ENCODE data around the gene ARHGAP8. TPM values are rescaled to one million over a fixed set of nuclear protein-coding genes. Genes with fewer than 3 reads are reported as not detected.
"Not testable (repeated sequence)": the region's sequence is repeated elsewhere in the genome, so short reads cannot be mapped to it uniquely, and the experiment has no call there.

The ARHGAP8 gene
- total RNA-seq, 2 donors from 2014 or later, result 4.7 to 7.1 TPM

DNA sequence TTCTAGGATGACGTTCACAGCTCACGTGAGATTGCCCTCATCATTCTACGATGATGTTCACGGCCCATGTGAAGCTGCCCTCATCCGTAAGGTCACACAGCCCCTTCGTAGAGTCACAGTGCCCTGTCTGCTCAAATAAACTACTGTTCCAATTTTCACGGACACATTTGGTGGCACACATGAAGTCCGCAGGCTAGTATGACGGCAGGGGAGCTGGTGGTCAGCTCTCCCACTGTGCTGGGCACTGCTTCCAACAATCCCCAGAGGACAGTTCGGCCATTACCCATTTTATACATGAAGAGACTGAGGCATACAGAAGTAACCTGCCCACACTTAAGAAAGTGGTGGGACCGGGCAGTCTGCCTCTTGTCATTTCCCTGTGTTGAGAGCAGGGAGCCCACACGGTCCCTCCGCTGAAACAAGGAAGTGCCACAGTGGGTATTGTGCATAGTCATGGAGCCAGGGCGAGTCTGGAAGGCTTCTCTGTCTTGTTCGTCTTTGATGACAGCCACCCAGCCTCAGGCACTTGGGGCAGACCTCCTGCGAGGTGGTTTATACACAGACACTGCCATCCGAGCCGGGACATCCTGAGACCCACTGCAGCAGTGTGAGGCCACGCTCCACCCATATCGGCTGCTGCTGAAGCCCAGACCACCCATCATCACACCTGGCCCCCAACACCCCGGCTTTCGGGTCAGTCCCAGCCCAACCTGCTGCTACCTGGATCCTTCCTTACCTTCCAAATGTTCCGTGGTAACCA is 143.1 kb downstream of the ARHGAP8 start:
- Mint-ChIP-seq H3K4me3 (no peak overlapping the region), H3K27me3 (peaks cover 22% of the 10 kb centered on the region), H3K4me1 (no peaks in the 10 kb centered on the region), H3K27ac (no peak overlapping the region), H3K36me3 (ENCODE audit: low read depth) (no peaks in the 10 kb centered on the region)
- ATAC-seq (no peak), DNase-seq (no peak)
- no peaks in the 10 kb centered on the region for H3K9me3 ChIP-seq (ENCODE audit: control insufficient read depth, low read length, poor library complexity, severe bottlenecking)

GRCh38 chr22:44898236-44898635 is 145.9 kb downstream of the ARHGAP8 start:
- Mint-ChIP-seq H3K4me1 (no peaks in the 10 kb centered on the region), H3K27me3 (peaks cover 20% of the 10 kb centered on the region), H3K36me3 (ENCODE audit: low read depth) (no peaks in the 10 kb centered on the region), H3K27ac (no peak overlapping the region), H3K4me3 (no peak overlapping the region)
- peaks cover 7% of the 10 kb centered on the region for H3K9me3 ChIP-seq (ENCODE audit: control insufficient read depth, low read length, poor library complexity, severe bottlenecking)
- ATAC-seq, result no peak
- no peak for DNase-seq

- H3K9me3 ChIP-seq (ENCODE audit: control insufficient read depth, low read length, poor library complexity, severe bottlenecking), result peaks cover 7% of the 10 kb centered on the region
- H3K4me1 Mint-ChIP-seq, result no peaks in the 10 kb centered on the region
- H3K27me3 Mint-ChIP-seq, result peaks cover 21% of the 10 kb centered on the region
- no peak for ATAC-seq
- H3K36me3 Mint-ChIP-seq (ENCODE audit: low read depth), result peaks cover 6% of the 10 kb centered on the region
- H3K27ac Mint-ChIP-seq, result no peak overlapping the region
- no peak for DNase-seq
- H3K4me3 Mint-ChIP-seq, result no peak overlapping the region
Measured at GRCh38 chr22:44901301-44901700, 148.9 kb downstream of the ARHGAP8 start.

- not testable (repeated sequence) for ATAC-seq; H3K36me3 Mint-ChIP-seq (ENCODE audit: low read depth); H3K4me3 Mint-ChIP-seq; H3K4me1 Mint-ChIP-seq; H3K9me3 ChIP-seq (ENCODE audit: control insufficient read depth, low read length, poor library complexity, severe bottlenecking); H3K27ac Mint-ChIP-seq; DNase-seq
- peaks cover 22% of the 10 kb centered on the region for H3K27me3 Mint-ChIP-seq
Measured at GRCh38 chr22:44903164-44903563, 150.8 kb downstream of the ARHGAP8 start.

- H3K27ac Mint-ChIP-seq; DNase-seq; ATAC-seq; H3K9me3 ChIP-seq (ENCODE audit: control insufficient read depth, low read length, poor library complexity, severe bottlenecking); H3K4me1 Mint-ChIP-seq; H3K36me3 Mint-ChIP-seq (ENCODE audit: low read depth); H3K4me3 Mint-ChIP-seq: not testable (repeated sequence)
- peaks cover 22% of the 10 kb centered on the region for H3K27me3 Mint-ChIP-seq
Measured at GRCh38 chr22:44904492-44905152, 152.2 kb downstream of the ARHGAP8 start.

DNA sequence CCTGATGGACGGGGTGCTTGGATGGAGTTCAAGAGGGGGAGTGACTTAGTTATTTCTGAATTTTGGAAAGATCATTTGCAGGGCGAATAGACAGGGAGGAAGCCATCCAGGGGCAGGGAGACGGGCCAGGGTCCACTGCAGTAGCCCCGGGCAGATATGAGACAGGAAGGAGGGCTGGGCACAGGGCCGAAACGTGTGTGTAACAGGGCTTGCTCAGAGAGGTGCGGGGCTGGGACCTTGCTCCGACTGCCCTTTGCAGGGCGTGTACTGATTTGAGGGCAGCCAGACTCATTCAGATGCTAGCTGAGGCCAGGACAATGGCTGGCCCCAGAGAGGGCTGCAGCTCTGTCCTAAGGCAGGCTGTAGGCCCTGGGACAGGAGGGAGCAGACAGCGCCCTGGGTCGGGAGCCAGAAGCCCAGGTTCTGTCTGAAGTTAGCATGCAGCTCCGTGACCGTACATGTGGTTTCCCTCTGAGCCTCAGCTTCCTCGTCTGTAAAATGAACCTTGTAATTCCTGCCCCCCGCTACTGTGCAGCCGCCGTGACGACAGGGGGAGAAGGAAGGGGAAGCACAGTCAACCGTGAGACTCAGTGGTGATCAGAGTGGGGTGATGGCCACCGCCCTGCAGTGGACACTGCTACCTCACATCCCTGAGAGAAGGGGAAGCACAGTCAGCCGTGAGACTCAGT is 154.0 kb downstream of the ARHGAP8 start:
- Mint-ChIP-seq H3K4me1 (no peaks in the 10 kb centered on the region), H3K36me3 (ENCODE audit: low read depth) (peaks cover 6% of the 10 kb centered on the region), H3K4me3 (no peak overlapping the region), H3K27ac (no peak overlapping the region), H3K27me3 (peaks cover 22% of the 10 kb centered on the region)
- no peaks in the 10 kb centered on the region for H3K9me3 ChIP-seq (ENCODE audit: control insufficient read depth, low read length, poor library complexity, severe bottlenecking)
- DNase-seq (no peak), ATAC-seq (no peak)

DNA sequence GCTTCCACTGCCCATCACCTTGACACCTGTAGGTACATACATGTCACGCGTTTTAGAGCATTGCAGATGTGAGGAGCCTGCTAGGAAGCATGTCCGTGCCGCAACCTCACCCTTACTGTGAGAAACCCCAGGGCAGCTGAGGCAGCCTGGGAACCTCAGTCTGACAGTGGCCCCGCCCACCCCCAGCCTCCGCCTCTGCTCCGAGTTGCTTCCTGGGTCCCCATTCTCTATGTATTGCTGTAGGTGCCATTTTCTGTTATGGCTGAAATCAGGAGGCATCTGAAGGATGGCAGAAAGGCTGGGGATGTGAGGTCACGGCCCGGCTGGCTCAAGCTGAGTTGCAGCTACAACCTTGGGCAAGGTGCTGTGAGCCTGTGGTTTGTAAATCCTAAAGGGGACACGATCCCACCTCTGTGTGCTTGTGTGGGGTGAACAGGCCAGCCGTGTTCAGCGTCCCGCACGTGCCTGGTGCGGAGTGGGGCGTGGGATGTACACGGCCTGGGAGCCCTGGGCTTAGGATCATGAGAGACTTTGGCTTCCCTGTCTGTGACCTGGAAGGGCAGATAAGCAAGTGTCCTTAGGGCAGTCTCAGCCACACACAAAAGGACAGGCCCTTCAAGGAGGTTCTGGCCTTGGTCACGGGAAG is 154.7 kb downstream of the ARHGAP8 start:
- ATAC-seq, result no peak
- Mint-ChIP-seq H3K36me3 (ENCODE audit: low read depth) (peaks cover 7% of the 10 kb centered on the region), H3K27me3 (peaks cover 22% of the 10 kb centered on the region), H3K4me1 (no peaks in the 10 kb centered on the region), H3K4me3 (no peak overlapping the region), H3K27ac (no peak overlapping the region)
- no peak for DNase-seq
- no peaks in the 10 kb centered on the region for H3K9me3 ChIP-seq (ENCODE audit: control insufficient read depth, low read length, poor library complexity, severe bottlenecking)

DNA sequence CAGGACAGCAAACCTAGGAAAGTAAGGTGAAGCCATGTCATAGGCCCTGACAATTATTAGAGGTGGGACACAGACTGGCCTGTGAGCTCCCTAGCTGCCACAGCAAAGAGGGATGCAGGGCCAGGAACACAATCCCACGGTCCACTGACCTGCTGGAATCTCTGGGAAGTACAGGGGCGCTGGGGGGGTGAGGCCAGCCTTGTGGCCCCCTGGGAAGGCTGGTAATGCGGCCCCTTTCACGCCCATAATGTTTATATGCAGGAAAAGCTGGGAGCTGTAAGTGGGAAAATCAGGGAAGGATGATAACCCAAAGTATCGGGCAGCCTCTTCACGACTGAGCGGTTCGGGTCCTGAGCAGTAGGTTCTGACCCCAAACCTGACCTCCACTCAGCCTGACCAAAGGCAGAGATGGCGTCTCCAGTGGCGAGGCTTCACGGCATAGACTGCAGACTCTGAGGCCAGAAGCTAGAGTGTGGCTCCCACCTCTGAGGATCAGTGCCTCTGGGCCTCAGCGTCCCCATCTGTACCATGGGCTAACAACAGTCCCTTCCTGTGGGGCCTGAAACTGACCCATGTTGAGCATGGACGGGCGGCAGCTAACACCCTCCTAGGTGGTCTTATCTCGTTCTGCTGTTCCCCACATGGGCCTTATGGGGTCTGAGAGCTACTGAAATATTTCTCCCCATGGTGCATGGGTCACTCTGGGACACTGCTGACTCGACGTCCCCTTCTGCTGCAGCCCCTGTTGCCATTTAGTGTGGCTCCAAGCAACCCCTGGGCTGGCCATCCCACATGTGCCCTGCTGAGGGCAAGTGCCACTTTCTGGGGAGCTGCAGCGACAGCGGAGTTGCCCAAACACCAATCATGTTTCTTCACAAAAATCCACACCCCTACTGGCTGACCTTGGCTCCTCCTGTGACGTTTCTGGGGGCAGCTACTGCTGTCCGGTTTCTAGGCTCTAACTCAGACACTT is 155.7 kb downstream of the ARHGAP8 start:
- peaks cover 22% of the 10 kb centered on the region for H3K27me3 Mint-ChIP-seq

GRCh38 chr22:44909241-44909640 is 156.9 kb downstream of the ARHGAP8 start:
- H3K36me3 Mint-ChIP-seq (ENCODE audit: low read depth), result peaks cover 7% of the 10 kb centered on the region
- no peaks in the 10 kb centered on the region for H3K9me3 ChIP-seq (ENCODE audit: control insufficient read depth, low read length, poor library complexity, severe bottlenecking)
- no peak overlapping the region for H3K27ac Mint-ChIP-seq
- H3K4me1 Mint-ChIP-seq, result no peaks in the 10 kb centered on the region
- H3K4me3 Mint-ChIP-seq, result no peak overlapping the region
- no peak for DNase-seq
- H3K27me3 Mint-ChIP-seq, result peaks cover 19% of the 10 kb centered on the region
- no peak for ATAC-seq

More for the DNA sequence above, 155.7 kb downstream of the ARHGAP8 start:
- no peaks in the 10 kb centered on the region for H3K4me1 Mint-ChIP-seq
- H3K36me3 Mint-ChIP-seq (ENCODE audit: low read depth), result peaks cover 7% of the 10 kb centered on the region
- DNase-seq, result no peak
- no peak overlapping the region for H3K27ac Mint-ChIP-seq
- no peak overlapping the region for H3K4me3 Mint-ChIP-seq
- no peak for ATAC-seq
- H3K9me3 ChIP-seq (ENCODE audit: control insufficient read depth, low read length, poor library complexity, severe bottlenecking), result no peaks in the 10 kb centered on the region

Other genes starting within 250 kb of the ARHGAP8 start
- gene PRR5, start 50.4 kb upstream of the ARHGAP8 start, total RNA-seq, result 10 to 100 TPM; 51.8 to 52.2 TPM